ENCODE measurements around the gene ST8SIA2.

Gene ST8SIA2

GRCh38 chr15:92405942-92406341, 12.3 kb downstream of the ST8SIA2 start:
- no peak overlapping the region for H3K4me3 ChIP-seq (ENCODE audit: low read depth, low read length)
- TF ChIP-seq CTCF (IDR thresholded peaks at IDR 0.05; ENCODE audit: control insufficient read depth, extremely low read depth, insufficient read depth), result no peak
- DNase-seq (ENCODE audit: low read depth), result no peak

GRCh38 chr15:92407321-92407720, 13.6 kb downstream of the ST8SIA2 start:
- no peak for DNase-seq (ENCODE audit: low read depth)
- TF ChIP-seq CTCF (IDR thresholded peaks at IDR 0.05; ENCODE audit: control insufficient read depth, extremely low read depth, insufficient read depth), result no peak
- H3K4me3 ChIP-seq (ENCODE audit: low read depth, low read length), result no peak overlapping the region

GRCh38 chr15:92407916-92408315, 14.2 kb downstream of the ST8SIA2 start:
- no peak for DNase-seq (ENCODE audit: low read depth)
- TF ChIP-seq CTCF (IDR thresholded peaks at IDR 0.05; ENCODE audit: control insufficient read depth, extremely low read depth, insufficient read depth), result no peak
- no peak overlapping the region for H3K4me3 ChIP-seq (ENCODE audit: low read depth, low read length)

GRCh38 chr15:92409006-92409405, 15.3 kb downstream of the ST8SIA2 start:
- no peak overlapping the region for H3K4me3 ChIP-seq (ENCODE audit: low read depth, low read length)
- TF ChIP-seq CTCF (IDR thresholded peaks at IDR 0.05; ENCODE audit: control insufficient read depth, extremely low read depth, insufficient read depth), result no peak
- no peak for DNase-seq (ENCODE audit: low read depth)

- no peak for TF ChIP-seq CTCF (IDR thresholded peaks at IDR 0.05; ENCODE audit: control insufficient read depth, extremely low read depth, insufficient read depth)
- DNase-seq (ENCODE audit: low read depth), result no peak
- no peak overlapping the region for H3K4me3 ChIP-seq (ENCODE audit: low read depth, low read length)
These were observed 15.8 kb downstream of the ST8SIA2 start for GRCh38 chr15:92409521-92409920.

- H3K4me3 ChIP-seq (ENCODE audit: low read depth, low read length), result no peak overlapping the region
- no peak for TF ChIP-seq CTCF (IDR thresholded peaks at IDR 0.05; ENCODE audit: control insufficient read depth, extremely low read depth, insufficient read depth)
- no peak for DNase-seq (ENCODE audit: low read depth)
These were observed 16.9 kb downstream of the ST8SIA2 start for GRCh38 chr15:92410537-92410936.

GRCh38 chr15:92411256-92411655, 17.6 kb downstream of the ST8SIA2 start:
- TF ChIP-seq CTCF (IDR thresholded peaks at IDR 0.05; ENCODE audit: control insufficient read depth, extremely low read depth, insufficient read depth), result no peak
- DNase-seq (ENCODE audit: low read depth), result no peak
- no peak overlapping the region for H3K4me3 ChIP-seq (ENCODE audit: low read depth, low read length)
